Esophagus muscularis mucosa (tissue), 4 donors: ENCODE data around the gene ASIC2. TPM values are rescaled to one million over a fixed set of nuclear protein-coding genes. Genes with fewer than 3 reads are reported as not detected.

ENCODE experiments used
- DNase-seq: peaks from one replicate; pipeline ENCODE4 v3.0.0-alpha.2; 2017; ENCODE audit errors: extremely low spot score
- H3K27ac ChIP-seq, 4 donors: fragments of 200-600 bp; sonication (generic); replicated peaks in 1 of 4; 1 replicate in 3 of 4; 2 replicates in 1 of 4; pipeline ENCODE4 v1.5.1; 2016 to 2019; ENCODE audit warnings: mild to moderate bottlenecking in 1 of 4
- H3K27me3 ChIP-seq, 4 donors: fragments of 200-600 bp; sonication (generic); one replicate each; pipeline versions ENCODE4 v1.5.1 to v1.6.0; 2016 to 2019
- H3K36me3 ChIP-seq, 4 donors: fragments of 200-600 bp; sonication (generic); one replicate each; pipeline ENCODE4 v1.5.1; 2016 to 2019
- H3K4me1 ChIP-seq, 4 donors: fragments of 200-600 bp; sonication (generic); one replicate each; pipeline ENCODE4 v1.5.1; 2016 to 2019
- H3K4me3 ChIP-seq, 4 donors: fragments of 200-600 bp; sonication (generic); 1 replicate in 2 of 4; 2 replicates in 2 of 4; pipeline ENCODE4 v1.5.1; 2016 to 2019; ENCODE audit warnings: mild to moderate bottlenecking in 4 of 4, moderate library complexity in 1 of 4
- H3K9me3 ChIP-seq, 4 donors: fragments of 200-600 bp; sonication (generic); 1 replicate in 3 of 4; 2 replicates in 1 of 4; pipeline ENCODE4 v1.5.1; 2016 to 2019
- CTCF ChIP-seq, 3 experiments: fragments of 200-600 bp in 2 of 3; fragments of 450-650 bp in 1 of 3; sonication (generic) in 2 of 3; IDR thresholded peaks; one replicate each; pipeline ENCODE4 v1.5.1; 2017 to 2019; ENCODE audit warnings: antibody characterized with exemption in 3 of 3, mild to moderate bottlenecking in 2 of 3, moderate library complexity in 1 of 3
- EP300 ChIP-seq: sonication (generic); formaldehyde crosslinking; IDR thresholded peaks from one replicate; pipeline ENCODE4 v1.6.1; 2017; ENCODE audit warnings: antibody characterized with exemption
- POLR2A ChIP-seq: fragments of 450-650 bp; IDR thresholded peaks from one replicate; pipeline ENCODE4 v1.6.1; 2017; ENCODE audit warnings: antibody characterized with exemption, moderate library complexity, mild to moderate bottlenecking, low read depth
- POLR2AphosphoS5 ChIP-seq, 2 donors: sonication (generic); formaldehyde crosslinking; IDR thresholded peaks; one replicate each; pipeline ENCODE4 v1.6.1; 2017; ENCODE audit warnings: antibody characterized with exemption in 2 of 2
- WGBS: methylation state at CpG from one replicate; pipeline ENCODE4 v1.1.5; 2018; 5-methylcytosine and 5-hydroxymethylcytosine counted together
- intact Hi-C: fragments of 100-400 bp; cut with DNase I; formaldehyde crosslinking; loops from one replicate; pipeline ENCODE4 v1.15.1; 2023
- total RNA-seq, 4 donors: library from RNA; depleted of rRNA; stranded (reverse); fragments of >200 nt; gene quantifications; one replicate each; pipeline versions ENCODE4 v1.1.0 to v1.2.1, GENCODE V29; 2016

Gene ASIC2
- total RNA-seq, 4 donors from 2014 or later, result 0.13 TPM; not detected in 3

GRCh38 chr17:33002246-33002645 is 290.8 kb downstream of the ASIC2 start:
- Histone ChIP-seq H3K36me3 (no peaks in the 10 kb centered on the region), H3K27me3 (peaks cover 0 to 27% (median 0%) of the 10 kb centered on the region in 4 donors), H3K27ac (no peak overlapping the region), H3K9me3 (no peaks in the 10 kb centered on the region), H3K4me1 (peaks cover 0 to 7% (median 6%) of the 10 kb centered on the region in 4 donors), H3K4me3 (no peak overlapping the region)
- DNase-seq, result no peak
- WGBS, result 77% methylated on average over 6 of the region's 6 CpGs
- TF ChIP-seq EP300 (no peak), POLR2A (no peak), CTCF (IDR thresholded peaks at IDR 0.05) (no peak), POLR2AphosphoS5 (IDR thresholded peaks at IDR 0.05) (no peak)
- intact Hi-C loops, result no loop called here

- no peaks in the 10 kb centered on the region for H3K36me3 ChIP-seq
- WGBS, result 65% methylated on average over 7 of the region's 7 CpGs
- DNase-seq, result no peak
- H3K27ac ChIP-seq, result no peak overlapping the region
- H3K27me3 ChIP-seq, result peaks cover 0 to 23% (median 0%) of the 10 kb centered on the region in 4 donors
- no peak overlapping the region for H3K4me3 ChIP-seq
- no peaks in the 10 kb centered on the region for H3K9me3 ChIP-seq
- intact Hi-C loops, result loop anchor here (5.0 kb wide), 1 partner anchor 217 kb away; no protein-coding TSS in a partner anchor
- H3K4me1 ChIP-seq, result peaks cover 0 to 7% (median 6%) of the 10 kb centered on the region in 4 donors
- TF ChIP-seq CTCF (IDR thresholded peaks at IDR 0.05) (no peak), POLR2AphosphoS5 (IDR thresholded peaks at IDR 0.05) (no peak)
These were observed 294.2 kb downstream of the ASIC2 start for GRCh38 chr17:32998887-32999228.

- Histone ChIP-seq H3K4me3 (no peak overlapping the region), H3K27ac (no peak overlapping the region), H3K9me3 (no peaks in the 10 kb centered on the region), H3K4me1 (peaks cover 0 to 7% (median 6%) of the 10 kb centered on the region in 4 donors), H3K27me3 (peaks cover 0 to 23% (median 0%) of the 10 kb centered on the region in 4 donors), H3K36me3 (no peaks in the 10 kb centered on the region)
- intact Hi-C loops, result loop anchor here (5.0 kb wide), 1 partner anchor 216 kb away; no protein-coding TSS in a partner anchor
- no peak for DNase-seq
- WGBS, result 6% methylated on average over 18 of the region's 18 CpGs
- TF ChIP-seq POLR2A (no peak), CTCF (IDR thresholded peaks at IDR 0.05) (peak; percentile 72 to 95 (median 83))
These were observed 294.8 kb downstream of the ASIC2 start for GRCh38 chr17:32998111-32998886.

GRCh38 chr17:32995416-32996045 is 297.6 kb downstream of the ASIC2 start:
- intact Hi-C loops, result loop anchor here (5.0 kb wide), 1 partner anchor 213 kb away; no protein-coding TSS in a partner anchor
- WGBS, result 75% methylated on average over 14 of the region's 14 CpGs
- DNase-seq, result no peak

More at GRCh38 chr17:32995416-32996045, 297.6 kb downstream of the ASIC2 start:
- Histone ChIP-seq H3K27ac (no peak overlapping the region), H3K4me1 (peaks cover 0 to 7% (median 6%) of the 10 kb centered on the region in 4 donors), H3K4me3 (no peak overlapping the region), H3K9me3 (no peaks in the 10 kb centered on the region), H3K36me3 (no peaks in the 10 kb centered on the region), H3K27me3 (peaks cover 0 to 29% (median 0%) of the 10 kb centered on the region in 4 donors)
- TF ChIP-seq CTCF (IDR thresholded peaks at IDR 0.05) (no peak), POLR2AphosphoS5 (IDR thresholded peaks at IDR 0.05) (no peak), EP300 (no peak), POLR2A (no peak)
